Ishikawa (cell line): ENCODE results near the gene SLC25A30.

Experiments used
- CEBPB ChIP-seq: IDR thresholded peaks from 2 replicates; pipeline ENCODE4 v1.6.1; 2012
- CREB1 ChIP-seq: IDR thresholded peaks from 2 replicates; pipeline ENCODE4 v1.6.1; 2012; ENCODE audit warnings: low read depth
- EGR1 ChIP-seq: IDR thresholded peaks from 2 replicates; pipeline ENCODE4 v1.6.1; 2012
- EP300 ChIP-seq: IDR thresholded peaks from 2 replicates; pipeline ENCODE4 v1.6.1; 2012; ENCODE audit warnings: borderline replicate concordance
- FOXM1 ChIP-seq: IDR thresholded peaks from 2 replicates; pipeline ENCODE4 v1.6.1; 2012; ENCODE audit warnings: low read depth, borderline replicate concordance
- NFIC ChIP-seq: IDR thresholded peaks from 2 replicates; pipeline ENCODE4 v1.6.1; 2012
- RAD21 ChIP-seq: IDR thresholded peaks from 2 replicates; pipeline ENCODE4 v1.6.1; 2012; ENCODE audit warnings: low read depth
- REST ChIP-seq: IDR thresholded peaks from 2 replicates; pipeline ENCODE4 v1.6.1; 2012; ENCODE audit warnings: low read depth, mild to moderate bottlenecking
- TAF1 ChIP-seq: IDR thresholded peaks from 2 replicates; pipeline ENCODE4 v1.6.1; 2012; ENCODE audit warnings: low read depth, mild to moderate bottlenecking
- TCF12 ChIP-seq: IDR thresholded peaks from 2 replicates; pipeline ENCODE4 v1.6.1; 2012; ENCODE audit warnings: low read depth
- TEAD4 ChIP-seq: IDR thresholded peaks from 2 replicates; pipeline ENCODE4 v1.6.1; 2012
- YY1 ChIP-seq: IDR thresholded peaks from 2 replicates; pipeline ENCODE4 v1.6.1; 2012; ENCODE audit warnings: low read depth
- ZBTB7A ChIP-seq: IDR thresholded peaks from 2 replicates; pipeline ENCODE4 v1.6.1; 2012; ENCODE audit warnings: low read depth
- TF ChIP-seq, protein P1 (sequence below): IDR thresholded peaks from 2 replicates; pipeline ENCODE4 v1.6.1; 2012
- TF ChIP-seq, protein P2 (sequence below): IDR thresholded peaks from 2 replicates; pipeline ENCODE4 v1.6.1; 2012

SLC25A30 gene

GRCh38 chr13:45372189-45373161 lies 45.7 kb downstream of the SLC25A30 start:
- TF ChIP-seq CREB1 (no peak), YY1 (no peak), EP300 (no peak), FOXM1 (no peak), TEAD4 (no peak), CEBPB (no peak), RAD21 (no peak), EGR1 (no peak)
- TF ChIP-seq, protein P1, sequence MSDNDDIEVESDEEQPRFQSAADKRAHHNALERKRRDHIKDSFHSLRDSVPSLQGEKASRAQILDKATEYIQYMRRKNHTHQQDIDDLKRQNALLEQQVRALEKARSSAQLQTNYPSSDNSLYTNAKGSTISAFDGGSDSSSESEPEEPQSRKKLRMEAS, result no peak

DNA sequence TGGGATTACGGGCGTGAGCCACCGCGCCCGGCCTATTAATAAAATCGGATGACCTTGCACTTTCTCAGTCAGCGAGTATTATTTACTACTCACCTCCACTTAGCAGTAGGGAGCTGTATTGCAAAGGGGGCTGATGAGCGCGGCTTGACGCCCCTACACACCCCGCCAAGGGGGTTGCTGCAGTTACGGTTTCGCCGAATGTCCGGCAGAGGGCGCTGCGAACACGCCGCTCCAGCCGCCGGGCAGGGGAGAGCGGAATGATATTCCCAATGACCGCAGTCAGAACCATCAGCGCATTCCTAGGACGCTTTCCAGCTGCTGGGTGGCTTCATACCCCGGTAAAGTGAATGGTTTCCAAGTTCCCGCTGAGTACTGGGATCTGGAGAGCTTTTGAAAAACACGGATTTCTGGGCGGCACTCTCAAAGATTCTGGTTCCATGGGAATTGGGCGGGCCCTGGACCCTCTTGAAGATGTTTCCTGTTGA lies 47.2 kb downstream of the SLC25A30 start:
- TF ChIP-seq REST (no peak), TEAD4 (peak; percentile 62), RAD21 (peak; percentile 92), YY1 (0 out of 2 replicates have a peak, but pooled peaks have one; percentile 32), ZBTB7A (0 out of 2 replicates have a peak, but pooled peaks have one; percentile 63)
- TF ChIP-seq, protein P2, sequence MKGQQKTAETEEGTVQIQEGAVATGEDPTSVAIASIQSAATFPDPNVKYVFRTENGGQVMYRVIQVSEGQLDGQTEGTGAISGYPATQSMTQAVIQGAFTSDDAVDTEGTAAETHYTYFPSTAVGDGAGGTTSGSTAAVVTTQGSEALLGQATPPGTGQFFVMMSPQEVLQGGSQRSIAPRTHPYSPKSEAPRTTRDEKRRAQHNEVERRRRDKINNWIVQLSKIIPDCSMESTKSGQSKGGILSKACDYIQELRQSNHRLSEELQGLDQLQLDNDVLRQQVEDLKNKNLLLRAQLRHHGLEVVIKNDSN, result no peak

- no peak for TF ChIP-seq REST
- no peak for TF ChIP-seq RAD21
- no peak for TF ChIP-seq CREB1
- TF ChIP-seq, protein P2, result no peak
- no peak for TF ChIP-seq FOXM1
- TF ChIP-seq ZBTB7A, result no peak
- TF ChIP-seq YY1, result no peak
- TF ChIP-seq, protein P1, result no peak
- no peak for TF ChIP-seq TAF1
- no peak for TF ChIP-seq EP300
- no peak for TF ChIP-seq CEBPB
- TF ChIP-seq NFIC, result no peak
- TF ChIP-seq EGR1, result no peak
These were observed 49.1 kb downstream of the SLC25A30 start for GRCh38 chr13:45369116-45369515.

GRCh38 chr13:45368571-45368970 lies 49.6 kb downstream of the SLC25A30 start:
- TF ChIP-seq FOXM1 (no peak), TEAD4 (no peak), NFIC (no peak), ZBTB7A (no peak), EP300 (no peak), YY1 (no peak), TAF1 (no peak), CEBPB (no peak), TCF12 (no peak), EGR1 (no peak), CREB1 (no peak), REST (no peak), RAD21 (no peak)
- TF ChIP-seq, protein P2, result no peak
- TF ChIP-seq, protein P1, result no peak
